WI38 (cell line): ENCODE results near the gene AFTPH.

ENCODE experiments used
- H3K4me3 ChIP-seq: 2 replicates; pipeline ENCODE4 v1.5.1; 2011; ENCODE audit warnings: low read depth, mild to moderate bottlenecking, control low read depth, low read length
- TF ChIP-seq, protein P1 (sequence below): IDR thresholded peaks from 2 replicates; pipeline ENCODE4 v1.5.1; 2012; ENCODE audit warnings: low read depth, mild to moderate bottlenecking, control low read depth, low read length

The AFTPH gene

DNA sequence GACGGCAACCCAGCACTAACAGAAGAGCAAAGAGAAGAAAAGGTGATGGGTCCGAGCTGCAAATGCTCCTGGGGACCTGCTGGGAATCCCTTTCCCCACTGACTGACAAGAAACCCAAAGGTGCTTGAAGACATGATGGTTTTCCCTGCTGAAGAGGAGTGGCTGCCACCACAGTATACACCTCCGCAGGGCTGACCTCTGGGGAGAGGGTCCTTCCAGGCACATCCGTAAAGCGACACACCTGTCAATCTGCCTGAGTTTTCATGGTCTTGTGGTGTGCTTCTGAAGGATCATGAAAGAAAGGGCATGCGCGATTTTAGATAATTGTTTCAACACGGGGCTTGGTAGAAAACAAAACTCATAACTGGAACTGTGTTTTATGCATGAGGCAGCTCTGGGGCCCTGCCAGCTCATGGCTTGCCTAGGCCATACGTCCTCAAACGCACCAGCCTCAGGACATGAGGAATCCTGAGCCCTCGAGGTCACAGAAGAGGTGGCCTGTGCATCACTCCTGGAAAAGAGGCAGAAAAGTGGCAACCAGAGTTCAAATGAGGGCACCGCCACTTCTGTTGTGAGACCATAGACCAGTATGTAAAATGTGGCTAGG, 77.8 kb downstream of the AFTPH start:
- TF ChIP-seq, protein P1, sequence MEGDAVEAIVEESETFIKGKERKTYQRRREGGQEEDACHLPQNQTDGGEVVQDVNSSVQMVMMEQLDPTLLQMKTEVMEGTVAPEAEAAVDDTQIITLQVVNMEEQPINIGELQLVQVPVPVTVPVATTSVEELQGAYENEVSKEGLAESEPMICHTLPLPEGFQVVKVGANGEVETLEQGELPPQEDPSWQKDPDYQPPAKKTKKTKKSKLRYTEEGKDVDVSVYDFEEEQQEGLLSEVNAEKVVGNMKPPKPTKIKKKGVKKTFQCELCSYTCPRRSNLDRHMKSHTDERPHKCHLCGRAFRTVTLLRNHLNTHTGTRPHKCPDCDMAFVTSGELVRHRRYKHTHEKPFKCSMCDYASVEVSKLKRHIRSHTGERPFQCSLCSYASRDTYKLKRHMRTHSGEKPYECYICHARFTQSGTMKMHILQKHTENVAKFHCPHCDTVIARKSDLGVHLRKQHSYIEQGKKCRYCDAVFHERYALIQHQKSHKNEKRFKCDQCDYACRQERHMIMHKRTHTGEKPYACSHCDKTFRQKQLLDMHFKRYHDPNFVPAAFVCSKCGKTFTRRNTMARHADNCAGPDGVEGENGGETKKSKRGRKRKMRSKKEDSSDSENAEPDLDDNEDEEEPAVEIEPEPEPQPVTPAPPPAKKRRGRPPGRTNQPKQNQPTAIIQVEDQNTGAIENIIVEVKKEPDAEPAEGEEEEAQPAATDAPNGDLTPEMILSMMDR, result no peak
- H3K4me3 ChIP-seq, result no peak overlapping the region

DNA sequence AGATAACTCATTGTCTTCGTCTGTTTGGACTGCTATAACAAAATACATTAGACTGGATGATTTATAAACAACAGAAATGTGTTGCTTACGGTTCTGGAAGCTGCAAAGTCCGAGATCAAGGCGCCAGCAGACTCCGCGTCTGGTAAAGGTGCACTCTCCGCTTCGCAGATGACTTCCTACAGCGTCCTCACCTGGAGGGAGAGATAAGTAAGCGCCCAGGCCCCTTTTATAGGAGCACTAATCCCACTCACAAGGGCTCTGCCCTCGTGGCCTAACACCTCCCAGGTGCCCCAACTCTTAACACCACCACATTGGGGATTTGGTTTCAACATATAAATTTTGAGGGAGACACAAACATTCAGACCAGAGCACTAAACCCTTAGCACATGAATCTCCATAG, 78.3 kb downstream of the AFTPH start:
- no peak overlapping the region for H3K4me3 ChIP-seq
- TF ChIP-seq, protein P1, result no peak

DNA sequence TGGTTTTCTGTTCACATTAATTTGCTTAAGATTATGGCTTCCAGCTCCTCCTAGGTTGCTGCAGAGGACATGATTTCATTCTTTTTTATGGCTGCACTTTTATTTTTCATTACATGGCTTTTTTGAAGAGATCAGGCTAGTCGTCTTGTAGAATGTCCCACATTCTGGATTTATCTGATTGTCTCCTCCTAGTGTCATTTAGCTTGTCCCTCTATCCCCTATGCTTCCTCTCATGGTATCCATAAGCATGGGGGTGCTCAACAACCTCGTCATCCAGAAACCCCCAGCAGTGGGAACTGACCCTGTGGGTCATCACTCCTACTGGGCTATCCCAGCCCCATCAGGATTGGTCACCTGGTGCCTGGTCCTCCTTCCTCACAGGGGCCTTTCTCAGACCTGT, 80.0 kb downstream of the AFTPH start:
- TF ChIP-seq, protein P1, result no peak
- H3K4me3 ChIP-seq, result no peak overlapping the region

DNA sequence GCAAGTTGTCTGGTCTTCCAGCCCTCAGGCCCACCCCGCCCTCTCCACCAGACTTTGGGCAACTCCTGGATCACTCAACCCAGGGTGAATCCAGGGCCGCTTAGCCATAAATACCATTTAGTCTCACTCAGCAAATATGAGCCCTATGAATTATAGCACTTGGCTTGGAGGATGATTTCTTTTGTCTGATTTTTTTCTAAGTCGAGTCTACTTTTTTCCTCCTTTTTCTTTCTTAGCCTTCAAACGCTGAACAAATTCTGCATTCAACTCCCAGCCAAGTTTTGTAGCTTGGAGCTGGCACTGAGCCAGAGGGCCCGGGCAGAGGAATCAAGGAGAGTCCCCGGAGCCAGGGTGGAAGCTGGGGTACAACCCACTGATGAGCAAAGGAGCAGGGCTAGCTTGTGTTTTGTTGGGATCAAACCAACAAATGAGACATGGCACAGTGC, 80.9 kb downstream of the AFTPH start:
- H3K4me3 ChIP-seq, result no peak overlapping the region
- TF ChIP-seq, protein P1, result no peak

DNA sequence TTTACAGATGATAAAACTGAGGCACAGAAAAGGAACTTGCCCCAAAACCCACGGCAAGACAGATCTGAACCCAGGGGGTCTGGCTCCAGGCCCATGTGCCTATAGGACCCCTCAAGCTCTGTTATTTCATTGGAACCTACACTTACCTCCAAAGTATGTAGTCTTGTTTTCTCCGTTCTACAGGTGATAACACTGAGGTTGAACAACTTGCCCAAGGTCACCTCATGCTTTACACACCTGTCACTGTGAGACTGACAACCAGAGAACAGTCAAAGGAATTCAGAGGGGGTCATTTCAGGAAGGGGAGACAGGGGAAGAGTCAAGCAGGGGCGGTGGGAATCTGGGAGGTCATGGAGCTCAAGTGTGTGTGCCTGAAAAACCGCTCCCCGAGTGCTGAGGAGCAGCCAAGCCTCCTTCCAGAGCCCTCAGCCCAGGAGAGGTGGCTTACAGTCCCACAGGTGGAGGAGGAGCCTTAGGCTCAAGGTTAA, 81.9 kb downstream of the AFTPH start:
- TF ChIP-seq, protein P1, result no peak
- no peak overlapping the region for H3K4me3 ChIP-seq

DNA sequence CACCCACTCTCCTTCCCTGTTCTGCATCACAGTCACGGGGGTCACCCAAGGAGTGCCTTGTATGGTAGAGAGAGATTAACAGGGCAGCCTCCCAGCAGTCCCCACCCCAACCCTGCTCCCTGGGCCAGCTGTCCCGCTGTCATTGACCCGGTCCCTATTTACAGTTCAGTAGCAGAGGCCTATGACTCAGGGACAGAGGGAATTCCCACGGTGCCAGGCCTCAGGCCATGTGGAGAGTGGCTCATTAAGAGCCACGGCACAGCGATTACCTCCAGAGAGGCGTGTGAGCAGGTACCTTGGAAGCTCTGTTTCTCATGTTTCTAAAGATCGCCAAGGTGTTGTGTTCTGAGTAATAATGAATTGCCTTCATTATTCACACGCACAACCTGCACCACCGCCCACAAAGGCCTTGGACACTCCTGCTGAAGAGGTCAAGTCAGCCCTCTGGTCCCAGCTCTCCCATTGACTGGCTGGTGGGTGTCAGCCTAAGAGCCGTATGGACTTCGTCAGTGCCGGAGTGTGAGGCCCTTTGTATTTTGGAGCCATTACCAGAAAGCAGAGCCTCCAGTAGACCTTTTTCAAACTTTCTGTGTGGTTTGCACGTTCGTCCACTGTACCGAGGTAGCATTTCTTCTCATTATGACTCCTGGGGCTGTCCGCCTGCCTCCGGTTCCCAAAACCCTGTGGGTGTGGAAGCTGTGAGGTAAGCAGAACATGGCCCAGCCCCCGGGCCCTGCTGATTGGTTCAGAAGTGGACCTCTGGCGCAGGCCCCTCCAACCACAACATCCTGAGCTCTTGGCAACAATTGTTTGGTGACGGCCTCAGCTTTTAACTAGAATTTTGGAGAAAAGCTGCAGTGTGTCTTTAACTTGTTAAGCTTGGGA, 82.6 kb downstream of the AFTPH start:
- H3K4me3 ChIP-seq, result no peak overlapping the region
- TF ChIP-seq, protein P1, result no peak
